Testis (tissue), 2 donors: Measurements from ENCODE around the gene CEP131.

ENCODE experiments used
- POLR2A ChIP-seq: fragments of 450-650 bp; IDR thresholded peaks from one replicate; pipeline ENCODE4 v1.6.1; 2017; ENCODE audit warnings: antibody characterized with exemption, mild to moderate bottlenecking, moderate library complexity
- TF ChIP-seq, protein P1 (sequence below), 3 experiments: fragments of 450-650 bp in 2 of 3; fragments of 200-600 bp in 1 of 3; sonication (generic) in 1 of 3; IDR thresholded peaks; one replicate each; pipeline ENCODE4 v1.5.1; 2016 to 2019; ENCODE audit warnings: antibody characterized with exemption in 3 of 3, mild to moderate bottlenecking in 2 of 3, moderate library complexity in 1 of 3

DNA sequence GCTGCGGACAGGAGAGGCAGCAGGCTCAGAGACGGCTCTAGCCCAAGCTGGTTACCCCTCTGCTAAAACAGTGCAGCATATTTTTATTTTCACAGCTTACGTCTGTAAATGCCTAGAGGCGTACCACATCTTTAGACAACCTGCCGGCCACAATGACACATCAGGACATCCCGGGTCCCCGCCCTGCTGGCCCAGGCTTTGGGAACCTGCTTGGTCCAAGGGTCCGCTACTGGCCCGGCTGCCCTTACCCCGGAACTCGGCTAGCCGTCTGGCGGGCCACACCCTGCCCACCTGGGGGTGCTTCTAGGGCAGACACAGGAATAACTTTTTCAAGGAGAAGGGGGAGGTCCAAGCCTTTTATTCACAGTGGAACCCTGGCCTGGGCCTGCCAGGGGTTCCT is 4.3 kb downstream of the CEP131 start:
- TF ChIP-seq, protein P1, sequence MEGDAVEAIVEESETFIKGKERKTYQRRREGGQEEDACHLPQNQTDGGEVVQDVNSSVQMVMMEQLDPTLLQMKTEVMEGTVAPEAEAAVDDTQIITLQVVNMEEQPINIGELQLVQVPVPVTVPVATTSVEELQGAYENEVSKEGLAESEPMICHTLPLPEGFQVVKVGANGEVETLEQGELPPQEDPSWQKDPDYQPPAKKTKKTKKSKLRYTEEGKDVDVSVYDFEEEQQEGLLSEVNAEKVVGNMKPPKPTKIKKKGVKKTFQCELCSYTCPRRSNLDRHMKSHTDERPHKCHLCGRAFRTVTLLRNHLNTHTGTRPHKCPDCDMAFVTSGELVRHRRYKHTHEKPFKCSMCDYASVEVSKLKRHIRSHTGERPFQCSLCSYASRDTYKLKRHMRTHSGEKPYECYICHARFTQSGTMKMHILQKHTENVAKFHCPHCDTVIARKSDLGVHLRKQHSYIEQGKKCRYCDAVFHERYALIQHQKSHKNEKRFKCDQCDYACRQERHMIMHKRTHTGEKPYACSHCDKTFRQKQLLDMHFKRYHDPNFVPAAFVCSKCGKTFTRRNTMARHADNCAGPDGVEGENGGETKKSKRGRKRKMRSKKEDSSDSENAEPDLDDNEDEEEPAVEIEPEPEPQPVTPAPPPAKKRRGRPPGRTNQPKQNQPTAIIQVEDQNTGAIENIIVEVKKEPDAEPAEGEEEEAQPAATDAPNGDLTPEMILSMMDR (IDR thresholded peaks at IDR 0.05) = no peak
- TF ChIP-seq POLR2A = no peak
